Pancreas (tissue), 10 donors: ENCODE results near the gene CASZ1. TPM values are rescaled to one million over a fixed set of nuclear protein-coding genes. Genes with fewer than 3 reads are reported as not detected.

Experiments used
- ATAC-seq, 4 donors: fragments of 200-7000 bp; cut with Tn5 transposase; one replicate each; pipeline versions ENCODE4 v1.8.0 to v1.9.1; 2020; ENCODE audit warnings: mild to moderate bottlenecking in 4 of 4, moderate library complexity in 4 of 4
- DNase-seq, 6 donors: peaks; one replicate each; pipeline ENCODE4 v3.0.0-alpha.2; 2020
- FAIRE-seq: peaks from 2 replicates; lab custom pipeline; 2012; peaks lifted over from hg19 to GRCh38; lab: Jason Lieb, UNC
- H3K27ac ChIP-seq, 4 donors: fragments of 200-600 bp; sonication (generic); 1 replicate in 3 of 4; 2 replicates in 1 of 4; pipeline versions ENCODE4 v1.5.0 to v1.8.0; 2020
- H3K27me3 ChIP-seq, 4 donors: fragments of 200-600 bp; one replicate each; pipeline ENCODE4 v1.8.0; 2021
- H3K36me3 ChIP-seq, 3 donors: fragments of 200-600 bp; sonication (generic) in 1 of 3; one replicate each; pipeline versions ENCODE4 v1.5.0 to v1.8.0; 2020 to 2021
- H3K4me1 ChIP-seq, 3 donors: fragments of 200-600 bp; one replicate each; pipeline ENCODE4 v1.8.0; 2021
- H3K4me3 ChIP-seq, 4 donors: fragments of 200-600 bp; sonication (generic) in 2 of 4; one replicate each; pipeline versions ENCODE4 v1.5.0 to v1.8.0; 2020 to 2021
- H3K9me3 ChIP-seq, 4 donors: fragments of 200-600 bp; one replicate each; pipeline ENCODE4 v1.8.0; 2021
- whole genome bisulfite sequencing, 2 donors: extraction: QIAGEN DNeasy Blood & Tissue Kit; methylation state at CpG; one replicate each; pipeline ENCODE4 v1.1.7; 2013; 5-methylcytosine and 5-hydroxymethylcytosine counted together
- intact Hi-C, 3 donors: fragments of 100-400 bp; cut with DNase I; formaldehyde crosslinking; loops; one replicate each; pipeline versions ENCODE4 v1.11.1 to v1.14.2; 2022
- polyA plus RNA-seq, 2 donors: library from polyadenylated mRNA; stranded (reverse); fragments of 200-250 nt; gene quantifications; one replicate each; pipeline ENCODE4 v1.2.3, GENCODE V29; 2013
- total RNA-seq, 6 donors: library from RNA; stranded (reverse); fragmentation: NEBNext Ultra II Directional in 4 of 6; extraction: Animal tissue kit (Norgen Biotek cat#: 25700) in 4 of 6; gene quantifications; one replicate each; pipeline versions ENCODE4 v1.2.1 to v1.2.4, GENCODE V29; 2021 to 2023
- TF ChIP-seq, protein P1 (sequence below), 4 donors: fragments of 200-600 bp; sonication (generic) in 3 of 4; IDR thresholded peaks; one replicate each; pipeline versions ENCODE4 v1.5.0 to v1.8.0; 2021; ENCODE audit warnings: antibody characterized with exemption in 4 of 4
- donor health status: healthy with polysubstance abuse.
- donor health status: DM: no; HTN: no; CAD: no; lungs with moderate emphysema.
- donor health status: DM: no; HTN: no; CAD: no.
- donor health status: control.
- donor health status: control.
- donor health status: Bipolar disorder and iron deficiency.
- donor health status: DM: yes; HTN: yes; CAD: no.
- donor health status: DM: no; HTN: no; CAD: no.
- donor health status: DM: no; HTN: no; CAD: no.
- donor health status: DM: yes; HTN: yes; CAD: no.

The CASZ1 gene
- total and polyA plus RNA-seq, 8 donors = 6.7 to 18.9 (median 13.8) TPM

GRCh38 chr1:10751561-10752085, 44.8 kb downstream of the CASZ1 start:
- H3K27me3 ChIP-seq = no peaks in the 10 kb centered on the region
- 69 to 75% methylated on average over 13 to 14 of the region's 14 CpGs for WGBS, 2 donors
- intact Hi-C loops = no loop called here
- FAIRE-seq (no peak), DNase-seq (peak in 1 of 6 donors; percentile 50), ATAC-seq (peak in 2 of 4 donors; percentile 33 to 43)
- TF ChIP-seq, protein P1, sequence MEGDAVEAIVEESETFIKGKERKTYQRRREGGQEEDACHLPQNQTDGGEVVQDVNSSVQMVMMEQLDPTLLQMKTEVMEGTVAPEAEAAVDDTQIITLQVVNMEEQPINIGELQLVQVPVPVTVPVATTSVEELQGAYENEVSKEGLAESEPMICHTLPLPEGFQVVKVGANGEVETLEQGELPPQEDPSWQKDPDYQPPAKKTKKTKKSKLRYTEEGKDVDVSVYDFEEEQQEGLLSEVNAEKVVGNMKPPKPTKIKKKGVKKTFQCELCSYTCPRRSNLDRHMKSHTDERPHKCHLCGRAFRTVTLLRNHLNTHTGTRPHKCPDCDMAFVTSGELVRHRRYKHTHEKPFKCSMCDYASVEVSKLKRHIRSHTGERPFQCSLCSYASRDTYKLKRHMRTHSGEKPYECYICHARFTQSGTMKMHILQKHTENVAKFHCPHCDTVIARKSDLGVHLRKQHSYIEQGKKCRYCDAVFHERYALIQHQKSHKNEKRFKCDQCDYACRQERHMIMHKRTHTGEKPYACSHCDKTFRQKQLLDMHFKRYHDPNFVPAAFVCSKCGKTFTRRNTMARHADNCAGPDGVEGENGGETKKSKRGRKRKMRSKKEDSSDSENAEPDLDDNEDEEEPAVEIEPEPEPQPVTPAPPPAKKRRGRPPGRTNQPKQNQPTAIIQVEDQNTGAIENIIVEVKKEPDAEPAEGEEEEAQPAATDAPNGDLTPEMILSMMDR (IDR thresholded peaks at IDR 0.05) = no peak
- no peaks in the 10 kb centered on the region for H3K9me3 ChIP-seq
- H3K4me3 ChIP-seq = no peak overlapping the region
- no peaks in the 10 kb centered on the region for H3K4me1 ChIP-seq
- H3K36me3 ChIP-seq = no peaks in the 10 kb centered on the region
- H3K27ac ChIP-seq = no peak overlapping the region

GRCh38 chr1:10751160-10751559, 45.3 kb downstream of the CASZ1 start:
- H3K4me3 ChIP-seq = no peak overlapping the region
- no peaks in the 10 kb centered on the region for H3K36me3 ChIP-seq
- no peaks in the 10 kb centered on the region for H3K27me3 ChIP-seq
- no peak overlapping the region for H3K27ac ChIP-seq
- 65 to 72% methylated on average over 4 of the region's 4 CpGs for WGBS, 2 donors
- H3K9me3 ChIP-seq = no peaks in the 10 kb centered on the region
- TF ChIP-seq, protein P1 (IDR thresholded peaks at IDR 0.05) = no peak
- DNase-seq = no peak
- FAIRE-seq = no peak
- no peaks in the 10 kb centered on the region for H3K4me1 ChIP-seq
- no peak for ATAC-seq
- intact Hi-C loops = no loop called here

GRCh38 chr1:10745886-10746455, 50.5 kb downstream of the CASZ1 start:
- peak in 1 of 6 donors; percentile 47 for DNase-seq
- ATAC-seq = no peak
- TF ChIP-seq, protein P1 (IDR thresholded peaks at IDR 0.05) = no peak
- 90 to 92% methylated on average over 18 of the region's 18 CpGs for WGBS, 2 donors
- H3K27ac ChIP-seq = no peak overlapping the region
- H3K4me3 ChIP-seq = no peak overlapping the region
- H3K9me3 ChIP-seq = no peaks in the 10 kb centered on the region
- intact Hi-C loops = no loop called here
- H3K4me1 ChIP-seq = no peaks in the 10 kb centered on the region
- H3K36me3 ChIP-seq = no peaks in the 10 kb centered on the region
- no peak for FAIRE-seq
- H3K27me3 ChIP-seq = no peaks in the 10 kb centered on the region

DNA sequence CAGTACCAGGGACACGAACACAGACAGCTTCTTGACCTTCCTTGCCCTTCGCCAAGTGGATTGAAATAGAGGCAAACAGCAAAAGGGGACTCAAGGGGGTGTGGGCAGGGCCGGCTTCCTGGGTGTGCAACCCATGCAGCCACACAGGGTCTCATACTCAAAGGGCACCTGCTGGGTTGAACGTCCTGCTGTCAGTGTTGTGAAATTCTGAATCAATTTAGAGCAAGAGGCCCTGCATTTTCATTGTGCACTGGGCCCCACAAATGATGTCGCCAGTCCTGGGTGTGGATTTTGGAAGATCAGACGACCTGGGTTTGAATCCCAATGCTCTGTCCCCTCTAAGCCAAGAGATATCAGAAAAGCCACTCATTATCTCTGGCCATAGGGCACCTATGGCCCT, 51.1 kb downstream of the CASZ1 start:
- TF ChIP-seq, protein P1 (IDR thresholded peaks at IDR 0.05) = no peak
- Histone ChIP-seq H3K4me1 (no peaks in the 10 kb centered on the region), H3K9me3 (no peaks in the 10 kb centered on the region), H3K4me3 (no peak overlapping the region), H3K36me3 (no peaks in the 10 kb centered on the region), H3K27me3 (no peaks in the 10 kb centered on the region), H3K27ac (no peak overlapping the region)
- no peak for DNase-seq
- WGBS, 2 donors = 75 to 78% methylated on average over 6 of the region's 6 CpGs
- no peak for FAIRE-seq
- intact Hi-C loops = no loop called here
- no peak for ATAC-seq

DNA sequence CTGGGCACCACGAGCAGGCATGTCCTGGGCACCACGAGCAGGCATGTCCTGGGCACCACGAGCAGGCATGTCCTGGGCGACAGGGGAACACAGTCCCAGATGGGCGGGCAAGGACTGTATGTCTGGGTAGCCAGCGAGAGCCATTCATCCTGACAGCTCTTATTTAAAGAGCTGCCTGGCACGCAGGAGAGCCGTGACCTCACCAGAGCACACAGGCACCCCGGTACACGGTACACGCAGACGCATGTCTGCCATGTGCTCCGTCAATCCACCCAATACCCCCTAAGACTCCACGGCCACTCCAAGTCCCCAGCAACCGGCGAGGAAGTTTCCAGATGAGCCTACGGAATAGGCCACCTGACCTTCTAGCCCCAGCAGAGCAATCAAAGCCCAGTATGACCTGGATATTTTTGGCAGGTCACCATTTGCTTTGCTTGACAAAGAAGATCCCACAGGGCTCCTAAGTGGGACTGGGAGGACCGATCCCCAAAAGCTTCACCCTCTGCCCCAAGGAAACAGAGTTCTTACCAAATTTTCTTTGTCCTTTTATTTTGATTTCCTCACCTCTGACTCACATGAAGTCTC, 51.7 kb downstream of the CASZ1 start:
- TF ChIP-seq, protein P1 (IDR thresholded peaks at IDR 0.05) = no peak
- 89 to 93% methylated on average over 17 to 18 of the region's 18 CpGs for WGBS, 2 donors
- no peak overlapping the region for H3K27ac ChIP-seq
- H3K27me3 ChIP-seq = no peaks in the 10 kb centered on the region
- DNase-seq = peak in 1 of 6 donors; percentile 28
- H3K4me3 ChIP-seq = no peak overlapping the region
- H3K36me3 ChIP-seq = no peaks in the 10 kb centered on the region
- intact Hi-C loops = no loop called here
- no peak for FAIRE-seq
- H3K9me3 ChIP-seq = no peaks in the 10 kb centered on the region
- no peak for ATAC-seq
- H3K4me1 ChIP-seq = no peaks in the 10 kb centered on the region
